NCI-H460 (cell line): Measurements from ENCODE around the gene TLCD3A. TPM values are rescaled to one million over a fixed set of nuclear protein-coding genes. Genes with fewer than 3 reads are reported as not detected.
"Not testable (repeated sequence)": the region's sequence is repeated elsewhere in the genome, so short reads cannot be mapped to it uniquely, and the experiment has no call there.

Experiments
- DNase-seq: peaks from one replicate; pipeline ENCODE4 v3.0.0-alpha.2; 2016; ENCODE audit warnings: low read depth; ENCODE audit errors: extremely low read depth
- polyA plus RNA-seq: library from polyadenylated mRNA; depleted of rRNA; stranded (reverse); fragments of >200 nt; gene quantifications from 2 replicates; pipeline ENCODE4 v1.2.3, GENCODE V29; 2014; cell fraction: nucleus; rRNA removed
- total RNA-seq: library from RNA; depleted of rRNA; stranded (reverse); fragments of >200 nt; shearing (Covaris generic); gene quantifications from 2 replicates; pipeline ENCODE4 v1.2.3, GENCODE V29; 2014; rRNA removed

Gene TLCD3A
- total RNA-seq, result 17.0 and 21.4 TPM in 2 replicates
- polyA plus RNA-seq, result 21.6 and 22.9 TPM in 2 replicates

DNA sequence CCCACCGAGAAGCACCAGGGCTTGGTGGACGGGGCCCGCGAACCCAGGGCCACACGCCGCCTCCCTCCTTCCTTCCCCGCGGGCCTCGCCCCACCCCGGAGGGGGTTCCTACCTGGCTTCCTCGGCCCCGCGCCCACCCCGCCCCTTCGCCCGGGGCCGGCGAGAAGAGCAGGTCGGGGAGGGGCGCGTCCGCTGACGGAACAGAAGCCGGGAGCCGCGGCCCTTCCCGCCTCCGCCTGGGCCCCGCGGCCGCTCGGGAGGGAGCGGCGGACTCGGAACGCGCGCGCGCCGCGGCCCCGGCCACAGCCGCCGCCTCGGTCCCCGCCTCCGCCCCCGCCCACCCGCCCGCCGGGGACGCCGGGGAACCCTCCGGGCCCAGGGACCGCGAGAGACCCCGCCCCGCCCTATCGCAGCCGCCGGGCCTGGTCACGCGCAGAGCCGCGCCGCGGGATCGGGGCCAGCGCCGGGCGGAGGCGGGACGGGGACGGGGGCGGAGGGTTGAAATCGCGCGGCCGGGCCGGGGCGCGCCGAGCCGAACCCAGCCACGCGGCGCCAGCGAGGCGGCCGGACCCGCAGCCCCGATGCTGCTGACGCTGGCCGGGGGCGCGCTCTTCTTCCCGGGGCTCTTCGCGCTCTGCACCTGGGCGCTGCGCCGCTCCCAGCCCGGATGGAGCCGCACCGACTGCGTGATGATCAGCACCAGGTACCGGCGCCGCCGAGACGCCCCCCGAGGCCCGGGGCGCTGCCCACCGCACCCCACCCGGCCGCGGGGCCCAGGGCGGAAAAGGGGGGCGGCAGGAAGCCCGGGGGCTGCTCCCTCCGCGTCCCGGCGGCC is at the start of gene TLCD3A:
Gene TLCD3A, plus strand, starts transcription at position 530 of the 835 bp plus-strand sequence. Its CDS starts 52 bp downstream, at position 582.
- peak; percentile 43 for DNase-seq

DNA sequence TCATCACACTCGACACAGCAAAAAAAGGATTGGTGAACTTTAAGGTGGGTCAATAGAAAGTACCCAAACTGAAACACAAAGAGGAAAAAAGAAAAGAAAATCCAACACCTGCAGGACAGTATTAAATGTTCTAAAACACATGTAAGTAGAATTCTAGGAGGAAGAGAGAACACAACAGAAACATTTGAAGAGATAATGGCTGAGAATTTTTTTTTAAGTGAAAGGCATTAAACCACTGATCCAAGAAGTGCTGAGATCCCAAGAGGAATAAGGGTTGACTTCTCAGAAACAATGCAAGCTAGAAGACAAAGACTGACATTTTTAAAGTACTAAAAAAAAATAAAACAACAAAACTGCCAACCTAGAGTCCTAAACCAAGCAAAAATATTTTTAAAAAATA is 49.4 kb upstream of the TLCD3A start:
- DNase-seq, result no peak

DNA sequence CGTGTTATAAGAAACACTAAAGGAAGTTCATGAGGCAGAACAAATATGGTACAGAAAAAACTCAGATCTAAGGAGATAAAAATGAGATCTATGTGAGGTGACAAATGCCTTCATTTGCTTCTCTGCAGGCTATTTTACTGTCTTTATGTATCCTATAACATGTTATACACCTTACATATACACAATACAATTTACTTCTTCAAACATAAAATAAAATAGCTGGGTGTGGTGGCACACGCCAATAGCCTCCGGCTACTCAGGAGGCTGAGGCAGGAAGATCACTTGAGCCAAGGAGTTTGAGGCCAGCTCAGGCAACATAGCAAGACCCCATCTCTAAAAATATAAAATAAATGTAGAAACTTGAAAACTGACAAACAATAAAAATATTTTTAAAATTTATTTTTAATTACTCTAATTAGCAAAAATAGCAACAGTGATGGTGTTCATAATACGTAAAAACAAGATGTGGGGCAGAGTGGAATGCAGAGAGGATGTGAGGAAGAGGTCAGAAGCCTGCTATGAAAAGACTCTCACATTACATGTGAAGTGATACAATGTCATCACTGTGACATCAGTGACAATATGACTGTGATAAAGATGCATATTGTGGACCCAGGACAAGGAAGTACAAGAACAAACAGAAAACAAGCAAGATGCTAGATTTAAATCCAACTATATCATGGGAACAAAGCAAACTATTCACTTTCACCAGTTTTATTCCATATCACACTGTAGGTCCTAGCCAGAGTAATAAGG is 48.7 kb upstream of the TLCD3A start:
- DNase-seq, result peak; percentile 83

DNA sequence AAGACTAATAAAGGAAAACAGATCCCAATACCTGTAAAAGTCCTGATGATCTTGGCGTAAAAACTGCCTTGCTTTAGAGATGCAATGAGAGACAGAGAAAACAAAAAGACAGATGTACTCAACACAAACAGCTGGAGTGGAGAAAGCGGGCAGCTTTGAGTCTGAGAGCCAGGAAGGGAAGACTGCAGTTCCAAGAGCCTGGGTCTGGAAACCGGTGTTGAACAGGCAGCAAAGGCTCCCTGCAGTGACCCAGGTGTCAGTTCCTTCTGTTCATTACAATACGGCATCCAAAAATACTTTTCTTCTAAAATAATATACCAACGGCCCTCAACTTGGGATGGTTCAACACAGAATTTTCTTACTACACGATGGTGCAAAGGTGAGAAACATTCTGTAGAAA is 47.4 kb upstream of the TLCD3A start:
- DNase-seq, result no peak

DNA sequence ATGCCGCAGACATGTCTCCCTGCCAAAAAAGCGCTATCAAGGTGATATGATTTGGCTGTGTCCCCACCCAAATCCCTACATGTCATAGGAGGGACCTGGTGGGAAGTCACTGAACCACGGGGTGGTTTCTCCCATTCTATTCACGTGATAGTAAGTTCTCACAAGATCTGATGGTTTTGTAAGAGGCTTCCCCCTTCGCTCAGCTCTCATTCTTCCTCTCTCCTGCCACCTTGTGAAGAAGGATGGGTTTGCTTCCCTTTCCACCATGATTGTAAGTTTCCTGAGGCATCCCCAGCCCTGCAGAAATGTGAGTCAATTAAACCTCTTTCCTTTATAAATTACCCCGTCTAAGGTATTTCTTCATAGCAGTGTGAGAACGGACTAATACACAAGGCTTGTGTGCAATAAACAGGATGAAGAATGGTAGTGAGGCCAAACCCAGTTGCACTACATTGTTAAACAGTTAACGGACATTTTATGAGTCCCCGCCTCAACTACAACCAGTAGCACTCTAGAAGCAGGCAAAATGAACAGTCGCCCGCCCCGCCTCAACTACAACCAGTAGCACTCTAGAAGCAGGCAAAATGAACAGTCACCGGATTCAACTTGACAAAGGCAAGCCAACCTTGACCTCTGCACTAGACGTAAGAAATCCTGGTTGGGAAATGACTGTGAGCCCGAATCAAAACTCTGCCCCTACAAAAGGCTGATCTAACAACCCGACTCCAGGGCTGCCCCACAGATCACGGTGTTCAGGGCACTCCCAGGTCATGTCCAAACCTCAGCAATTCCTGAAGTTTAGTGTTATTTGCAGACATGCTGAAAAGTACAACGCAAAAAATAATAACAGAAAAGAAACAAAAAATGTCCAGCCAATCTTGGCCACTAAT is 44.1 kb upstream of the TLCD3A start:
- no peak for DNase-seq

DNA sequence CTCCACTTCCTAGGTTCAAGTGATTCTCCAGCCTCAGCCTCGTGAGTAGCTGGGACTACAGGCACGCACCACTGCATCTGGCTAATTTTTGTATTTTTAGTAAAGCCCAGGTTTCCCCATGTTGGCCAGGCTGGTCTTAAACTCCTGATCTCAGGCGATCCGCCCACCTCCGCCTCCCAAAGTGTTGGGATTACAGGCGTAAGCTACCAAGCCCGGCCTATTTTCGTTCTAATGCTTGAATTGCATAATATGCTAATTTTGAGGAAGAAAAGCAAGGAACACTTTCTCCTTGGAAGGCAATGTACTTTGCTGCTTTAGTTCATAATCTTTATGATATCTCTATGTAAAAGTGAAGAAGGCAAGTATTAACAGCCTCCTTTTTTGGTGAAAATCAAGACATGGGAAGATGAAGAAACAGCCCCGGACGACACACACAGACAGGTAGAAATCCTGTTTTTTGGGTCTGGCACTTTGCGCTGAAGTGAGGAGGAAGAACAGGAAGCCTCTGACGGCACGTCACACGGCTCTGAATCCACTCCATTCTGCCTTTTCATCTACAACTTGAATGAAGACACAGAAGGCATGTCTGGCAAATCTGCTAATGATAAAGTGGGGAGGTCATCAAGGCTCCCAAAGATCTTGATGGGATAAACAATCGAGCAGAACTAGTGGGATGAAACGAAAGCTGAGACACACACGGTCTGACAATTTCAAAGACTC is 42.7 kb upstream of the TLCD3A start:
- DNase-seq, result no peak

DNA sequence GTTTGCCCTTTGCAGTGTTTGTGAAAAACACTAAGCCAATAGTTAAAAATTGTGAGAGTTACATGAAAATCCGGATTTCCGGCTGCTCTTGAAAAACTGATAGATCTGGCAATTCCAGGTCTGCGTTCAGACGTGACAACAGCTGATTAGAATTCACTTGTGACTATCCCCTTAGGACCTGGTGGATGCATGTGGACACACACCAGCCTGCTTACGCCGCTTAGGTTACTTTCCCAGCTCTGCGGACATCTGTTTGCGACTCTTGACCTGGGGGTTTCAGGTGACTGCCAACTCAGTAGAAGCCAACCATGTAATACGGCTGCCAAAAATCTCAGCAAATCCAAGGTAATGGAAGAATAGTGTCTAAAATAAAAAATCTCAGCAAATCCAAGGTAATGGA is 42.0 kb upstream of the TLCD3A start:
- no peak for DNase-seq

DNA sequence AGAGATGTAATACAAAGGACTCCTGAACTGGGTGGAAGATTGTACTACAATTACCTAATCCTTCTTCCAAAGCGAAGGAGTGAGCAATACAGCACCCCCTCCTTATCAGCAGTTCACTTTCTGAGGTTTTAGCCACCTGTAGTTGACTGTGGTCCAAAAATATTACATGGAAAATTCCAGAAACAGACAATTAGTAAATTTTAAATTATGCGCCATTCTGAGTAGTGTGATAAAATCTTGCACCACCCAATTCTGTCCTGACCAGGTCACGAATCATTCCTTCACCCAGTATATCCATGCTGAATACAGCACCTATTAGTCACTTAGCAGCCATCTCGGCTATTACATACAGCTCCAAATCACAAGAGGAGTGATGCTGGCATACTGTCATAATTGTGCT is 41.0 kb upstream of the TLCD3A start:
- no peak for DNase-seq

DNA sequence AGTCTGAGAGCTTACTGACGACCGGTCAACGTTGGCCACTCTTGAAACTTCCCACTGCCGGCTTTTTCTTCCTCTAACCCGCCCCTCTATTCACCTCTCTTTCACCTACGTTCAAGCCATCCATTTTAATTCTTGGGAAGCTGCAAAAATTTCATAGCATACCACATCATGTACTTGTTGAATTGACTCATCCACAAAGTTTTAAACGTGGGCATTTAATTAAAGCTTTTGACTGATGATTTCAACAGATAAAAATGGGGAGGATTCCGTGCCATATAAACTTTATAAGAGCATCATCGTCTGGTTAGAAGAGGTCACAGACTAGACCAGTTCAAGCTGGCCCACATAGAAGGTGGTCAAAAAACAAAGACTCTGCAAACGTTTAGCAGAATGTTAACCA is 40.3 kb upstream of the TLCD3A start:
- DNase-seq, result peak; percentile 81

DNA sequence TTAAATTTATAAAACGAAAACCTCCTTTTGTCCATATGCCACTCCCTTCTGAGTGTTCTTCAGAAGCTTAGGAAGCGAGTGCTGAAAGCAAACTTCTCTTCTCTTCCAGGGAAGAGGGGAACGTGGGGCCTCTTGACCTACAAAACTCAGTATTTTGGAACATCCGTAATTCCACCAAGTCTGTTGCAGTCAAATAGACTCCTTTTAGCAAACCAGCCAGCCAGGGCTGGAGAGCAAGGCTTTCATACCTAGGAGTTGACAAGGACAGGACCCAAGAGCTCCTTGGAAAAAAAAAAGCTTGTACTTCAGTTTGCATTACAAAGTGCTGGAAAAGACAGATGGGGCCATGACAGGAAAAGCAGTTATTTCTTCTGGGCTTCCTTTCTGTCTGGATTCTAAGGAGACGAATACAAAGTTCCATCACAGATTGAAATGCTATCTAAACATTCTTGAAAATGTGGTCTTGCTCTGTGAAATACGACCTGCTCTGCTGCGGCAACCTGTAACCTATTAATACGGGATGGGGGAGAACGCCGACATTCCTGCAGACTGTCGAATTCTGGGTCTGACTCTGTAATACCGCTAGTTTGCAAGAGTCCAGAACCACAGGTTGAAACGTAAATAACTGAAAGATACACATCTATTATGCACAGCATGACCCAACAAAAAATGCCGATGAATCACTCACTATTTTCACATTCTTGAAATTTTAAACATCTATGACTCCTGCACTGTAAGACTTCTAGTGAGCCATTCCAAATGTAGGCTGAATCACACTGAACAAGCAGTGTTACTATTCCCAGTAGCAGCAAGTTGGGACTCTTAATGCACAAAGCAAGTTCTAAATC is 38.4 kb upstream of the TLCD3A start:
- peak; percentile 90 for DNase-seq

DNA sequence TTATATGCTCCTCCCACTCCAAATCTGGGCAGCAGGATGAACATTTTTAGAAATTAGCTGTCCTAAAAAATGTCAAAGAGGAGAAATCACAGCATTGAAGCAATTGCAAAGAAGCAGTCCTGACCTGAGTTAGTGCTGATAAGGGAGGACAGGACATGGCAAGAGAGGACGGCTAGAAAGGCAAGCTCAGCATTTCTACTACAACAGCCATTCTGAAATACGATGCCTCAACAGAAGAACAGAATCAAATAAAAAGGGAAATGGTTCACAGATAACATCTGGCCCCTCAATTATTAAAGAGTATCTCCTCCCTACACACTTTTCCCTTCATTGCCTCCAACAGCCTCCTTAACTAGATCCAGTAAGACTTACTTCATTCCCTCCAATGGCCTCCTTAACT is 36.0 kb upstream of the TLCD3A start:
- no peak for DNase-seq

DNA sequence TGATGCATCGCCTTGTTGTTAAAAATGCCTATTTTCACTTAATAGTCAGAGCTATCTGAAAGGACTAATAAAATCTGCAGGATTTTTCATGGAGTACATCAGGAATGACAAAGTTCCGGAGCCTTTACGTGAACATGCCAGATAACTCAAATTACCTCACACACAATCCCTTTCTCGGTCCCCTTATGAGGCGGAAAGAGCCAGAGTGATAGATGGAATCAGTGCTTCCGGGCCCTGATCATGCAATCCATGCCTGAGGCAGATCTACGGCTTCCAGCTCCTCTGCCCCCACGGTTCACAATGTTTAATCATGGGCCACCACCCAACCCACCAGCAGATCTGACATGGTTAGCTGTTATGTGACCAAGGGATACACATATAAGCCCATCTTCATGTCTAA is 34.7 kb upstream of the TLCD3A start:
- no peak for DNase-seq

DNA sequence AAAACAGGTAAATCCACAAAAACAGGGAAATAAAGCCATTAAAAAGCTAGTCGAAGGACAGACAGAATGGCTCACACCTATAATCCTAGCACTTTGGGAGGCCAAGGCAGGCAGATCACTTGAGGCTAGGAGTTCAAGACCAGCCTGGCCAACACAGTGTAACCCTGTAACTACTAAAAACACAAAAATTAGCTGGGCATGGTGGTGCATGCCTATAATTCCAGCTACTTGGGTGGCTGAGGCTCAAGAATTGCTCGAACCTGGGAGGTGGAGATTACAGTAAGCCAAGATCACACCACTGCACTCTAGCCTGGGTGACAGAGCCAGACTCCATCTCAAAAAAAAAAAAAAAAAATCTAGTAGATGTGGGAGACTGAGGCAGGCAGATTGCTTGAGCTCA is 34.3 kb upstream of the TLCD3A start:
- DNase-seq, result not testable (repeated sequence)

DNA sequence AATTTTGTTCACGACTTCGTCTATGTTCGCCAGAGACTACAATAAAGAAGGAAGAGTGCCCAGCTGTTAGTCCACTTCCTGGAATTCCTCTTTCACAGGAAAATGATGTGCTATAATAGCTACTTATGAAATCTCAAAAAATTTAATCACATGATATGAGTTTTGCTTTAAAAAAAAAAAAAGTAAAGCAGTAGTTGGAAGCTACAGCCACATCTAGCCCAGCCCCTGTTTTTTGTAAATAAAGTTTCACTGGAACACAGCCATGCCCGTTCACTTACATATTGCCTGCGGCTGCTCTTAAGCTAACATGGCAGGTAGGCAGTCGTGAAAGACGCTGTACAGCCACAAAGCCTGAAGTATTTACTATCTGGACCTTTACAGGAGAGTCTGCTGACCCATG is 33.1 kb upstream of the TLCD3A start:
- DNase-seq, result no peak

DNA sequence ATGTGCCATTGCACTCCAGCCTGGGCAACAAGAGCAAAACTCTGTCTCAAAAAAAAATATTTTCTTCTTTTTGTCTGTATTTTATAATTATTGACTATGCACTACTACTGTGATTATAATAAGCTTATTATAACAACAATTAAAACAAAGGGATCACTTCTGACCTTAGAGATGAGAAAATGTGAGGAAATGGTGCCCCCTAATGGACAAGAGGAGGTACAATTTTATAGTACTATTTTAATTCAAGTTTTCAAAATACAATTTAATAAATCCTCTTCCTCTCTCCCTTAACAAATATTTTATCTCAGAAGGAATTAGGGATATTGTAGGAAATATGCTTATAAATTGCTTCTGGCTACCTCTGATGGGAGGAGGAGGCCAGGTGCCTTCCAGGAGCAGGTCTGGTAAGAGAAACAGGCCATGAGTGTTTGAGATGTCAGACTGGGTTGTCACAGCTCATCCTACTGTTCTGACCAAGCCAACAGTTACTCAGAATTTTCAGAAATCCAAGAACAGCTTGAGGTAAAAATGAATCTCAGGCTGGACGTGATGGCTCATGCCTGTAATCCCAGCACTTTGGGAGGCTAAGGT is 31.8 kb upstream of the TLCD3A start:
- no peak for DNase-seq

DNA sequence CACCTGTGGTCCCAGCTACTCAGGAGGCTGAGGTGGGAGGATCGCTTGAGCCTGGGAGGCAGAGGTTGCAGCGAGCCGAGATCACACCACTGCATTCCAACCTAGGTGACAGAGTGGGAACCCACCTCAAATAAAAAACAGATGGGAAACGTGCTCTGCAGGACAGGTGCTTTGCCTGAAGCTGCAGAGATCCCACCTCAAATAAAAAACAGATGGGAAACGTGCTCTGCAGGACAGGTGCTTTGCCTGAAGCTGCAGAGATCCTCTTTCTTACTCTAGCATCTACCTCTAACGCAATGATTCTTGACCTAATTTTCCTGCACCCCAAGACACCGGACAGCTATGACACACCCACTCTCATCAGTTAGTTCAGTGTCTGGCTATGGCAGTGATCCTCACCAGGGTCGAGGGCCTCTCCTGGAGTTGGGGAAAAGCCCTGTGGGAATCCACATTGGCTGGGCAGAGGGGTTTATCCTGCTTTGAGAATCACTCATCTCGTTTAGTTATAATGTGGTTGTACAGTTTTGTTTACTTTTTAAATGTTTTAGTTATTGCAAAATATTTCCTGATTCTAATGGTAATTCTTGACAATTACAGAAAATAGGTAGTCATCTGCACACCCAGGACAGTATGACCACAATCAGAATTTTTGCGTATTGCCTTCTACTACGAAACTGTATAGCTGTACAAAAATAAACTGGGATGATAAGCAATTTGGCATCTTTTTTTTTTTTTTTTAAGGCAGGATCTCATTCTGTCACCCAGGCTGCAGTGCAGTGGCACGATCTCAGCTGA is 29.1 kb upstream of the TLCD3A start:
- DNase-seq, result no peak

DNA sequence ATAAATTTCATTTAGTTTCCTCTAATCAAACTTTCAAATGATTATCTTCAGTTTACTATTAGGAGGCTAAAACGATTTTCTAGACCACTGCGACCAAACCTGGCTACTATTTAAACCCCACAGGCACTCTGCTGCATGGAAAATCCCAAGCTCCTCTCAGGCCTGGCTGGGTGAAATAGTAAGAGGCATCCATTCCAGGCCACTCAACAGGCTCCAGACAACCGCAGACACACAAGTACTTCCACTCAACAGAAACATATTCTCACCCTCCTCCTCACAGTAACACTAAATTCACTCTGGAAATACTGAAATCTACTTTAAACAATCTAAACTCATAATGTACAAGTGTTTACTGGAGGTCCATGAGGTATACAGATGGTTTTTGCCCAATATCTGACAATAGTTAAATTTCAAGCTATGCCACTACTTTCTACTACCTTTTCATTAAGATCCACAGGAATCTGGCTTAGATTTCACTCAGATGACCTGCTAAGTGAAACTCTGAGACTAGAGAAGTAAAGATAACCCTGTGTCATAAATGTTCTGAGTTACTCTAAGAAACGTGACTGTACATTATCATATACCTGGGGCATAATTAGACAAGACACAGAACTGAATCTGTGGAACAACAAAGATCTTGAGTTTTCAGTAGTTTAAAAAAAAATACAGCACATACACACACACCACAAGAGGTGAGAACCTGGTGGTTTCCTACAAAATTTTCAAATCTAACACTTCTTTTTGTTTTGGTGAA is 28.1 kb upstream of the TLCD3A start:
- no peak for DNase-seq
